Keratinocyte (primary cell): ENCODE results near the gene CLMN. TPM values are rescaled to one million over a fixed set of nuclear protein-coding genes. Genes with fewer than 3 reads are reported as not detected.

Source experiments
- DNase-seq: peaks from one replicate; pipeline ENCODE4 v3.0.0-alpha.2; 2011; ENCODE audit warnings: low read depth, missing footprints, low spot score
- FAIRE-seq: peaks from 2 replicates; lab custom pipeline; 2011; peaks lifted over from hg19 to GRCh38; lab: Jason Lieb, UNC
- H2AFZ ChIP-seq: 2 replicates; pipeline ENCODE4 v1.6.0; 2012; ENCODE audit warnings: low read length, control low read depth, inconsistent platforms; ENCODE audit not compliant: control insufficient read depth
- H3K27ac ChIP-seq: 2 replicates; pipeline ENCODE4 v1.5.1; 2011; ENCODE audit warnings: low read length; ENCODE audit not compliant: control insufficient read depth, insufficient read depth
- H3K27me3 ChIP-seq: 3 replicates; pipeline ENCODE4 v1.6.0; 2011; ENCODE audit warnings: low read length; ENCODE audit not compliant: control insufficient read depth, insufficient read depth; ENCODE audit errors: extremely low read depth
- H3K36me3 ChIP-seq, 2 experiments: 2 replicates in 1 of 2; 3 replicates in 1 of 2; pipeline ENCODE4 v1.5.1; 2011; ENCODE audit warnings: low read length in 2 of 2, mild to moderate bottlenecking in 1 of 2; ENCODE audit not compliant: control insufficient read depth in 2 of 2, insufficient read depth in 2 of 2; ENCODE audit errors: extremely low read depth in 1 of 2
- H3K4me1 ChIP-seq: 3 replicates; pipeline ENCODE4 v1.5.1; 2011; ENCODE audit warnings: low read length; ENCODE audit not compliant: control insufficient read depth, insufficient read depth; ENCODE audit errors: extremely low read depth
- H3K4me2 ChIP-seq: 3 replicates; pipeline ENCODE4 v1.6.0; 2011; ENCODE audit warnings: low read depth, low read length; ENCODE audit not compliant: control insufficient read depth, insufficient read depth; ENCODE audit errors: extremely low read depth
- H3K4me3 ChIP-seq, 3 experiments: fragments of 200-600 bp in 1 of 3; sonication (generic) in 1 of 3; 2 replicates in 2 of 3; 3 replicates in 1 of 3; pipeline ENCODE4 v1.5.1; 2011 to 2016; ENCODE audit warnings: low read length in 3 of 3, mild to moderate bottlenecking in 3 of 3, control low read depth in 2 of 3, inconsistent platforms in 1 of 3, low read depth in 1 of 3, mixed read lengths in 1 of 3, mixed run types in 1 of 3, moderate library complexity in 1 of 3; ENCODE audit not compliant: control insufficient read depth in 2 of 3, insufficient read depth in 2 of 3; ENCODE audit errors: extremely low read depth in 1 of 3
- H3K79me2 ChIP-seq: 2 replicates; pipeline ENCODE4 v1.6.0; 2012; ENCODE audit warnings: low read length; ENCODE audit not compliant: control insufficient read depth, insufficient read depth
- H3K9ac ChIP-seq: 3 replicates; pipeline ENCODE4 v1.6.0; 2011; ENCODE audit warnings: low read length; ENCODE audit not compliant: control insufficient read depth, insufficient read depth; ENCODE audit errors: extremely low read depth
- H3K9me1 ChIP-seq: 3 replicates; pipeline ENCODE4 v1.6.0; 2011; ENCODE audit warnings: low read length; ENCODE audit not compliant: control insufficient read depth, insufficient read depth; ENCODE audit errors: extremely low read depth
- H3K9me3 ChIP-seq: 2 replicates; pipeline ENCODE4 v1.5.1; 2012; ENCODE audit warnings: low read depth, low read length; ENCODE audit not compliant: control insufficient read depth
- H4K20me1 ChIP-seq: 3 replicates; pipeline ENCODE4 v1.6.0; 2011; ENCODE audit warnings: low read length; ENCODE audit not compliant: control insufficient read depth, insufficient read depth; ENCODE audit errors: extremely low read depth
- CTCF ChIP-seq, 3 experiments: IDR thresholded peaks in 1 of 3; conservative IDR thresholded peaks in 1 of 3; optimal IDR thresholded peaks in 1 of 3; 2 replicates in 2 of 3; 3 replicates in 1 of 3; pipeline versions ENCODE3 to v1.5.1; 2011; ENCODE audit warnings: low read length in 3 of 3, mild to moderate bottlenecking in 3 of 3, moderate library complexity in 2 of 3, control low read depth in 1 of 3, inconsistent platforms in 1 of 3; ENCODE audit not compliant: insufficient read depth in 2 of 3; ENCODE audit errors: extremely low read depth in 1 of 3
- EZH2 ChIP-seq: IDR thresholded peaks from one replicate; pipeline ENCODE4 v1.6.1; 2012; ENCODE audit warnings: inconsistent platforms, mild to moderate bottlenecking, low read length, moderate library complexity
- dilution Hi-C: fragments of 300-500 bp; cut with MboI; formaldehyde crosslinking; loops from one replicate; pipeline ENCODE4 v1.7.0; 2020; ENCODE audit warnings: low sequenced_read_pairs; ENCODE audit not compliant: extremely low pct_ligation_motif_present
- polyA plus RNA-seq, 5 experiments: library from polyadenylated mRNA; depleted of rRNA in 3 of 5; stranded (reverse) in 3 of 5; stranded (forward) in 1 of 5; unstranded in 1 of 5; fragments of >200 nt; gene quantifications; 1 replicate in 1 of 5; 2 replicates in 3 of 5; 3 replicates in 1 of 5; pipeline versions ENCODE4 v1.2.1 to v1.2.3, GENCODE V29; 2011 to 2012; ENCODE audit warnings: missing spikeins in 2 of 5, low read depth in 1 of 5, low replicate concordance in 1 of 5

CLMN gene
- polyA plus RNA-seq, 1 donor (not counting 4 experiments of a cell fraction or from before 2014, with no cell fraction given), result 6.1 TPM

GRCh38 chr14:95294834-95295599 is 24.7 kb downstream of the CLMN start:
- DNase-seq, result peak; percentile 66
- TF ChIP-seq CTCF (optimal IDR thresholded peaks at IDR 0.05 in 1 of 3, IDR thresholded peaks at IDR 0.05 in 1 of 3, conservative IDR thresholded peaks at IDR 0.05 in 1 of 3; ENCODE audit: extremely low read depth in 1 of 3, insufficient read depth in 2 of 3, low read length in 3 of 3) (peak in 1 of 3 experiments; percentile 1), EZH2 (no peak)
- no peak overlapping the region for H2AFZ ChIP-seq
- dilution Hi-C loops, result no loop called here
- no peak overlapping the region for H3K4me2 ChIP-seq
- H3K27ac ChIP-seq, result no peak overlapping the region
- no peak overlapping the region for H3K9ac ChIP-seq
- no peaks in the 10 kb centered on the region for H4K20me1 ChIP-seq
- no peaks in the 10 kb centered on the region for H3K9me3 ChIP-seq
- H3K9me1 ChIP-seq, result peaks cover 3% of the 10 kb centered on the region
- H3K36me3 ChIP-seq, result peaks cover 0 to 2% of the 10 kb centered on the region in 2 experiments
- H3K79me2 ChIP-seq, result no peaks in the 10 kb centered on the region
- H3K27me3 ChIP-seq, result no peaks in the 10 kb centered on the region
- H3K4me3 ChIP-seq, result no peak overlapping the region
- H3K4me1 ChIP-seq, result peaks cover 25% of the 10 kb centered on the region
- peak; percentile 93 for FAIRE-seq

- H4K20me1 ChIP-seq, result no peaks in the 10 kb centered on the region
- H3K4me3 ChIP-seq, result no peak overlapping the region
- H3K4me1 ChIP-seq, result peaks cover 25% of the 10 kb centered on the region
- no peak overlapping the region for H2AFZ ChIP-seq
- no peak for FAIRE-seq
- H3K79me2 ChIP-seq, result no peaks in the 10 kb centered on the region
- no peaks in the 10 kb centered on the region for H3K27me3 ChIP-seq
- DNase-seq, result no peak
- dilution Hi-C loops, result no loop called here
- no peak overlapping the region for H3K27ac ChIP-seq
- TF ChIP-seq CTCF (optimal IDR thresholded peaks at IDR 0.05 in 1 of 3, IDR thresholded peaks at IDR 0.05 in 1 of 3, conservative IDR thresholded peaks at IDR 0.05 in 1 of 3; ENCODE audit: extremely low read depth in 1 of 3, insufficient read depth in 2 of 3, low read length in 3 of 3) (no peak), EZH2 (no peak)
- H3K4me2 ChIP-seq, result no peak overlapping the region
- H3K36me3 ChIP-seq, result peaks cover 0 to 2% of the 10 kb centered on the region in 2 experiments
- H3K9ac ChIP-seq, result no peak overlapping the region
- H3K9me1 ChIP-seq, result peaks cover 3% of the 10 kb centered on the region
- no peaks in the 10 kb centered on the region for H3K9me3 ChIP-seq
These were observed 25.4 kb downstream of the CLMN start for GRCh38 chr14:95294320-95294719.
